Loucy (cell line): ENCODE measurements around the gene TIAM2.

Experiments used
- EZH2phosphoT487 ChIP-seq: fragments of 200-600 bp; IDR thresholded peaks from 2 replicates; pipeline ENCODE4 v1.6.1; 2018; ENCODE audit warnings: antibody characterized with exemption, mild to moderate bottlenecking, moderate library complexity, borderline replicate concordance
- TF ChIP-seq, protein P1 (sequence below): fragments of 200-600 bp; sonication (generic); conservative IDR thresholded peaks from 2 replicates; pipeline ENCODE4 v1.5.1; 2014; ENCODE audit warnings: mild to moderate bottlenecking, antibody characterized with exemption, low read length

DNA sequence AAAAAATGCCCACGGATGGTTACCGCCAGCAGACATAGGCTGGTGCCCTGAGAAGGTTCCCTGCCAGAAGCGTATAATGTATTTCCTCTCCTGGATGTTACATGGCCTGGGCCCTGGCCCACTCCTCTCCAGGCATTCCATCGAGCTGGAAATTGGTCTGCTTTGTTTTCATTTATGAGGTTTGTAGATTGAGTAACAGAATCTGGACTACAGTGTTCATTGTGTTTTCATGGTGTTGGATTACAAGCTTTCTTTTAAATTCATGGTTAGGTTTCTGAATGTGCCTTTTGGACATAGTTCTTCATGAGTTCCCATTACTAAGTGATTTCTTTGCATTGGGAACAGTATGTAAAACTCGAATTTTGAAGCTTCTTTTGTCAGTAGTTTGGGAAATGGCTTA is 6.4 kb downstream of the TIAM2 start:
- TF ChIP-seq, protein P1, sequence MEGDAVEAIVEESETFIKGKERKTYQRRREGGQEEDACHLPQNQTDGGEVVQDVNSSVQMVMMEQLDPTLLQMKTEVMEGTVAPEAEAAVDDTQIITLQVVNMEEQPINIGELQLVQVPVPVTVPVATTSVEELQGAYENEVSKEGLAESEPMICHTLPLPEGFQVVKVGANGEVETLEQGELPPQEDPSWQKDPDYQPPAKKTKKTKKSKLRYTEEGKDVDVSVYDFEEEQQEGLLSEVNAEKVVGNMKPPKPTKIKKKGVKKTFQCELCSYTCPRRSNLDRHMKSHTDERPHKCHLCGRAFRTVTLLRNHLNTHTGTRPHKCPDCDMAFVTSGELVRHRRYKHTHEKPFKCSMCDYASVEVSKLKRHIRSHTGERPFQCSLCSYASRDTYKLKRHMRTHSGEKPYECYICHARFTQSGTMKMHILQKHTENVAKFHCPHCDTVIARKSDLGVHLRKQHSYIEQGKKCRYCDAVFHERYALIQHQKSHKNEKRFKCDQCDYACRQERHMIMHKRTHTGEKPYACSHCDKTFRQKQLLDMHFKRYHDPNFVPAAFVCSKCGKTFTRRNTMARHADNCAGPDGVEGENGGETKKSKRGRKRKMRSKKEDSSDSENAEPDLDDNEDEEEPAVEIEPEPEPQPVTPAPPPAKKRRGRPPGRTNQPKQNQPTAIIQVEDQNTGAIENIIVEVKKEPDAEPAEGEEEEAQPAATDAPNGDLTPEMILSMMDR: no peak
- no peak for TF ChIP-seq EZH2phosphoT487
